GM12874 (cell line): ENCODE data around the gene NFATC3.
A peak's percentile ranks its signal among the peaks of the same experiment; 100 is the strongest.

Experiments
- CTCF ChIP-seq: IDR thresholded peaks from 2 replicates; pipeline ENCODE4 v1.5.1; 2011; ENCODE audit warnings: low read depth, mild to moderate bottlenecking, control low read depth, low read length, moderate library complexity; ENCODE audit not compliant: insufficient read depth

NFATC3 gene

GRCh38 chr16:68079626-68080344, 5.4 kb upstream of the NFATC3 start:
- no peak for TF ChIP-seq CTCF

- TF ChIP-seq CTCF, result no peak
Measured at GRCh38 chr16:68081861-68082628, 3.1 kb upstream of the NFATC3 start.

- no peak for TF ChIP-seq CTCF
Measured at GRCh38 chr16:68082629-68083238, 2.4 kb upstream of the NFATC3 start.

GRCh38 chr16:68083239-68083781, 1.9 kb upstream of the NFATC3 start:
- no peak for TF ChIP-seq CTCF

GRCh38 chr16:68083861-68084503, 1.2 kb upstream of the NFATC3 start:
- TF ChIP-seq CTCF, result no peak

GRCh38 chr16:68084504-68085258, 489 bp upstream of the NFATC3 start:
- TF ChIP-seq CTCF, result peak; percentile 30; the same call in 1 of the 2 replicates
